GM21619 (cell line): ENCODE data around the gene THNSL1.
"Not testable (repeated sequence)": the region's sequence is repeated elsewhere in the genome, so short reads cannot be mapped to it uniquely, and the experiment has no call there.

Experiments
- ATAC-seq: cut with Tn5 transposase; IDR thresholded peaks from one replicate; pipeline ENCODE4 v1.9.1; 2021; ENCODE audit not compliant: unreplicated experiment

THNSL1 gene

GRCh38 chr10:25016376-25017153 is at the start of gene THNSL1:
THNSL1 (plus strand) TSS chr10:25016612; CDS start chr10:25023224, 6,612 bp downstream.
- ATAC-seq: peak; percentile 98

- no peak for ATAC-seq
These were observed 49.4 kb upstream of the THNSL1 start for GRCh38 chr10:24966962-24967481.

- ATAC-seq: no peak
These were observed 48.1 kb upstream of the THNSL1 start for GRCh38 chr10:24968349-24968748.

GRCh38 chr10:24968951-24969350 is 47.5 kb upstream of the THNSL1 start:
- not testable (repeated sequence) for ATAC-seq

- ATAC-seq: no peak
These were observed 46.6 kb upstream of the THNSL1 start for GRCh38 chr10:24969841-24970281.

- no peak for ATAC-seq
These were observed 45.0 kb upstream of the THNSL1 start for GRCh38 chr10:24971374-24971773.

- ATAC-seq: no peak
These were observed 43.2 kb upstream of the THNSL1 start for GRCh38 chr10:24973163-24973562.

- ATAC-seq: no peak
These were observed 41.4 kb upstream of the THNSL1 start for GRCh38 chr10:24974976-24975375.

GRCh38 chr10:24979685-24980084 is 36.7 kb upstream of the THNSL1 start:
- no peak for ATAC-seq

- no peak for ATAC-seq
These were observed 35.2 kb upstream of the THNSL1 start for GRCh38 chr10:24981161-24981710.

- ATAC-seq: peak; percentile 80
These were observed 33.9 kb upstream of the THNSL1 start for GRCh38 chr10:24982319-24983112.

GRCh38 chr10:24983130-24983529 is 33.3 kb upstream of the THNSL1 start:
- no peak for ATAC-seq

- no peak for ATAC-seq
These were observed 32.5 kb upstream of the THNSL1 start for GRCh38 chr10:24983946-24984345.

- ATAC-seq: no peak
These were observed 31.5 kb upstream of the THNSL1 start for GRCh38 chr10:24984906-24985305.

GRCh38 chr10:24988831-24989640 is 27.4 kb upstream of the THNSL1 start:
- ATAC-seq: no peak

- ATAC-seq: no peak
These were observed 26.5 kb upstream of the THNSL1 start for GRCh38 chr10:24989867-24990266.

GRCh38 chr10:24991298-24991697 is 25.1 kb upstream of the THNSL1 start:
- no peak for ATAC-seq

- no peak for ATAC-seq
These were observed 23.8 kb upstream of the THNSL1 start for GRCh38 chr10:24992512-24993133.

GRCh38 chr10:24993237-24993958 is 23.0 kb upstream of the THNSL1 start:
- ATAC-seq: no peak

- ATAC-seq: no peak
These were observed 21.3 kb upstream of the THNSL1 start for GRCh38 chr10:24995072-24995471.
